GM13977 (cell line): ENCODE measurements around the gene DAPK1.

Source experiments
- DNase-seq: peaks from one replicate; pipeline ENCODE4 v3.0.0; 2012; ENCODE audit warnings: low spot score
- CTCF ChIP-seq: IDR thresholded peaks from 2 replicates; pipeline ENCODE4 v1.5.1; 2012; ENCODE audit warnings: mild to moderate bottlenecking, control low read depth; ENCODE audit not compliant: insufficient read depth; ENCODE audit errors: extremely low read depth, missing control alignments
- in situ Hi-C: fragments of 300-500 bp; cut with MboI; formaldehyde crosslinking; loops from one replicate; pipeline ENCODE4 v1.12.0; 2022; ENCODE audit warnings: low sequenced_read_pairs, low pct_unique_long_range_greater_than_20kb, mixed read lengths, inconsistent platforms; ENCODE audit not compliant: unreplicated experiment

The DAPK1 gene

DNA sequence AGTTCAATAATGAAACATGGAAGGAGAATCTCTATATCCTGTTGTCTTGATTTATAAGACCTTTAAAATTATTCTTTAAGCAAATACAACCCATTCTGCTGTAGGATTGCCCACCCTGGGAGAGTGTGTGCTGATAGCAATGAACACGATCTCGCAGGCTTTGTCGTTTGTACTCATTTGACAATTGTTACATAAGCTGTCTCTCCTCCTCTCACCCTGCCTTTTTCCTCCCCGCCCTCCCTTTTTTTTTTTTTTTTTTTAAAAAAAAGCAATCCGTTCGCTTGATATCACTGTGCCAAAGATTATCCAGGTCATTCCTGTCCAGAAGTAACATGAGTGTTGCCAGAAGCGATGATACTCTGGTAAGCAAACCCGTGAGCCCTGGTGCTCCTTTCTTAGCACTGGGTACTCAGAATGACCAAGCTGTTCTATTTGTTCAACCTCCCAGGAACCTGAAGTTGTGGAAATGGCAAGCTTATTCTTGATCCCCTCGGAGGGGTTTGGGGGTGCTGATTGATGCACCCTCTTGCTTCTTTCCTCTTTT is 145.5 kb downstream of the DAPK1 start:
- TF ChIP-seq CTCF = no peak
- in situ Hi-C loops = no loop called here
- DNase-seq = no peak

GRCh38 chr9:87643778-87644570 is 146.3 kb downstream of the DAPK1 start:
- in situ Hi-C loops = no loop called here
- no peak for TF ChIP-seq CTCF
- no peak for DNase-seq

GRCh38 chr9:87644659-87645058 is 147.0 kb downstream of the DAPK1 start:
- in situ Hi-C loops = no loop called here

DNA sequence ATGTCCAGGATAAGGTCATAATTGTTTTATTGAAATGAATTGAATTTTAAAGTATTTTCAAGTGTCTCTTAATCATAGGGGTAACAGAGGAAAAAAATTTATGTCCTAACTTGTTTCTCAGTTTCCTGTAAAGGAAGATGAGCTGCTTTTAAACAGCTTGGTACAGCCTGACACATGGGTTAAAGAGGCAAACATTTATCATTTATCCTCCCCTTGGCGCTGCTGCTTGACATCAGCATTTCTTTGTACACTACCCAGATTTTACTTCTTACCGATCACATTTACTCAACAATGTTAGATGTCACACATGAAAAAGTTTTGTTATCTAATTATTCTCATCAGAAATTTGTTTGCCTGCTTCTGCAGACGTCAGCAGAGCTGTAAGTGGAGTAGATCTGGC is 148.9 kb downstream of the DAPK1 start:
- TF ChIP-seq CTCF = no peak
- no peak for DNase-seq
- in situ Hi-C loops = no loop called here

More at GRCh38 chr9:87644659-87645058, 147.0 kb downstream of the DAPK1 start:
- DNase-seq = no peak
- TF ChIP-seq CTCF = no peak

DNA sequence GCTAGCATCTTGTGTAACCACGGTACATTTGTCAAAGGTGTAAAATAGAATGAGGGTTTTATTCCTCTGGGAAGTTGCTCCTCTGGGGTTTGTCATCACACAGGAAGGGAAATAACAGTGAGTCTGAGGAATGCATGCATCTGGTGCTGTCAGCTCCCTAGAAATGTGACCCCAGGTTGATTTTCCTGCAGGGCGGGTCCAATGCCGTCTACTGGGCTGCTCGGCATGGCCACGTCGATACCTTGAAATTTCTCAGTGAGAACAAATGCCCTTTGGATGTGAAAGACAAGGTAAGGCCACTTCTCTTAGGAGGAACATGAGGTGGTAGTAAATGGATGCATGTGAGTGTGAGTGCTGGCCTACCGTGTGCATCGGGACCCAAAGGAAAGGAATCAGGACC is 149.4 kb downstream of the DAPK1 start:
- no peak for TF ChIP-seq CTCF
- in situ Hi-C loops = no loop called here
- no peak for DNase-seq

GRCh38 chr9:87648606-87649005 is 150.9 kb downstream of the DAPK1 start:
- in situ Hi-C loops = no loop called here
- TF ChIP-seq CTCF = no peak
- no peak for DNase-seq
